GM12878 (cell line): ENCODE results near the gene NSG1. TPM values are rescaled to one million over a fixed set of nuclear protein-coding genes. Genes with fewer than 3 reads are reported as not detected.

Experiments used
- ATAC-seq: fragments of 200-7000 bp; cut with Tn5 transposase; 3 replicates; pipeline ENCODE4 v1.9.1; 2020; ENCODE audit warnings: mild to moderate bottlenecking, moderate library complexity
- BruUV-seq: library from RNA; stranded (reverse); fragments of 400-500 nt; replicated peaks from 2 replicates; lab custom pipeline; 2021; lab: Mats Ljungman, UMichigan
- CTCF ChIA-PET: fragments of 300-600 bp; sonication (Branson Sonifier 250); formaldehyde crosslinking; extraction: SDS; loops from one replicate; lab custom pipeline; 2021; ENCODE audit warnings: inconsistent platforms; lab: Yijun Ruan, JAX
- POLR2A ChIA-PET: fragments of 350-600 bp; formaldehyde crosslinking; extraction: SDS; loops from one replicate; lab custom pipeline; 2021; ENCODE audit warnings: inconsistent platforms; lab: Charles Lee
- RAD21 ChIA-PET: fragments of 300-600 bp; sonication (Branson Sonifier 250); formaldehyde crosslinking; loops from one replicate; lab custom pipeline; 2023; ENCODE audit warnings: antibody characterized with exemption; ENCODE audit not compliant: unreplicated experiment; lab: Charles Lee
- SMC1A ChIA-PET: fragments of 300-600 bp; sonication (Branson Sonifier 250); formaldehyde crosslinking; loops from one replicate; lab custom pipeline; 2023; ENCODE audit not compliant: unreplicated experiment, uncharacterized antibody; lab: Charles Lee
- DNase-seq: peaks from one replicate; pipeline ENCODE4 v3.0.0-alpha.2; 2011; ENCODE audit warnings: low read depth, low spot score
- FAIRE-seq: peaks from 3 replicates; lab custom pipeline; 2011; peaks lifted over from hg19 to GRCh38; lab: Jason Lieb, UNC
- H2AFZ ChIP-seq: 2 replicates; pipeline ENCODE4 v1.6.0; 2011; ENCODE audit warnings: low read depth, low read length, control low read depth; ENCODE audit not compliant: control insufficient read depth
- H3K27ac ChIP-seq: 2 replicates; pipeline ENCODE4 v1.5.1; 2011; ENCODE audit warnings: control low read depth; ENCODE audit not compliant: control insufficient read depth, insufficient read depth
- H3K27me3 ChIP-seq, 2 experiments: replicated peaks in 1 of 2; 2 replicates each; pipeline versions ENCODE4 v1.6.0 to v1.6.1; 2011; ENCODE audit warnings: low read length in 1 of 2; ENCODE audit not compliant: control insufficient read depth in 2 of 2, insufficient read depth in 2 of 2
- H3K36me3 ChIP-seq, 2 experiments: 2 replicates each; pipeline ENCODE4 v1.5.1; 2011; ENCODE audit warnings: low read length in 1 of 2; ENCODE audit not compliant: control insufficient read depth in 2 of 2, insufficient read depth in 2 of 2
- H3K4me1 ChIP-seq: 2 replicates; pipeline ENCODE4 v1.6.1; 2011; ENCODE audit warnings: mild to moderate bottlenecking, low read length, moderate library complexity, mixed read lengths; ENCODE audit not compliant: control insufficient read depth, insufficient read depth
- H3K4me2 ChIP-seq: 2 replicates; pipeline ENCODE4 v1.6.0; 2011; ENCODE audit warnings: control low read depth; ENCODE audit not compliant: control insufficient read depth, insufficient read depth
- H3K4me3 ChIP-seq: fragments of 200-600 bp; sonication (generic); 2 replicates; pipeline ENCODE4 v1.5.1; 2016
- H3K79me2 ChIP-seq: 2 replicates; pipeline ENCODE4 v1.6.0; 2011; ENCODE audit warnings: low read length; ENCODE audit not compliant: control insufficient read depth, insufficient read depth
- H3K9ac ChIP-seq: 2 replicates; pipeline ENCODE4 v1.8.0; 2011; ENCODE audit warnings: low read length, control low read depth, mixed read lengths; ENCODE audit not compliant: control insufficient read depth, insufficient read depth
- H3K9me3 ChIP-seq: replicated peaks from 3 replicates; pipeline ENCODE4 v1.5.1; 2011; ENCODE audit warnings: mild to moderate bottlenecking, low read length; ENCODE audit not compliant: control insufficient read depth, insufficient read depth
- H4K20me1 ChIP-seq: 2 replicates; pipeline ENCODE4 v1.6.0; 2011; ENCODE audit not compliant: control insufficient read depth, insufficient read depth
- BCL11A ChIP-seq: IDR thresholded peaks from 2 replicates; pipeline ENCODE4 v1.6.1; 2011; ENCODE audit warnings: low read depth, low read length
- CBX3 ChIP-seq: fragments of 200-600 bp; sonication (generic); IDR thresholded peaks from 2 replicates; pipeline ENCODE4 v1.6.1; 2016; ENCODE audit warnings: low read depth, borderline replicate concordance
- EP300 ChIP-seq, 2 experiments: fragments of 150-350 bp in 1 of 2; IDR thresholded peaks; 2 replicates each; pipeline ENCODE4 v1.6.1; 2011 to 2012; ENCODE audit warnings: low read depth in 2 of 2, low read length in 2 of 2, borderline replicate concordance in 1 of 2, improper control_type of control experiment in 1 of 2, inconsistent platforms in 1 of 2; ENCODE audit not compliant: control insufficient read depth in 1 of 2
- SIN3A ChIP-seq: IDR thresholded peaks from 2 replicates; pipeline ENCODE4 v1.6.1; 2012; ENCODE audit warnings: low read depth, low read length, improper control_type of control experiment
- SREBF2 ChIP-seq: IDR thresholded peaks from 2 replicates; pipeline ENCODE4 v1.6.1; 2012; ENCODE audit warnings: mild to moderate bottlenecking, low read length
- USF1 ChIP-seq: IDR thresholded peaks from 2 replicates; pipeline ENCODE4 v1.6.1; 2011; ENCODE audit warnings: borderline replicate concordance, low read depth, mild to moderate bottlenecking, moderate library complexity, mixed read lengths, low read length; ENCODE audit not compliant: insufficient read depth; ENCODE audit errors: extremely low read length
- ZNF384 ChIP-seq: IDR thresholded peaks from 2 replicates; pipeline ENCODE4 v1.6.1; 2012; ENCODE audit warnings: low read depth, mild to moderate bottlenecking, low read length, improper control_type of control experiment, borderline replicate concordance
- WGBS: methylation state at CpG from one replicate; pipeline ENCODE4 v1.1.6; 2016; ENCODE audit warnings: low lambda C conversion rate; ENCODE audit not compliant: insufficient replicate concordance, insufficient coverage; ENCODE audit errors: missing lambda C conversion rate; 5-methylcytosine and 5-hydroxymethylcytosine counted together
- in situ Hi-C: fragments of 300-500 bp; cut with MboI; formaldehyde crosslinking; loops from 9 replicates; pipeline ENCODE4 v1.14.3; 2018; ENCODE audit warnings: mixed read lengths
- intact Hi-C: fragments of 100-400 bp; cut with micrococcal nuclease; formaldehyde crosslinking; loops from one replicate; pipeline ENCODE4 v1.14.2; 2022; ENCODE audit not compliant: unreplicated experiment
- polyA plus RNA-seq, 11 experiments: library from polyadenylated mRNA; depleted of rRNA in 4 of 11; unstranded in 6 of 11; stranded (reverse) in 5 of 11; fragments of >200 nt; fragmentation: Nextera tagmentation in 4 of 11; fragmentation: Illumina TruSeq in 1 of 11; extraction: Ambion mirVana in 4 of 11; extraction: Trizol in 1 of 11; gene quantifications; 1 replicate in 1 of 11; 2 replicates in 10 of 11; pipeline versions ENCODE4 v1.2.1 to v1.2.3, GENCODE V29; 2011 to 2016; ENCODE audit warnings: inconsistent platforms in 2 of 11, missing spikeins in 2 of 11, low read depth in 1 of 11
- total RNA-seq, 4 experiments: library from RNA; depleted of rRNA in 3 of 4; stranded (reverse); fragments of >200 nt in 3 of 4; fragmentation: Illumina TruSeq in 1 of 4; extraction: Trizol in 1 of 4; gene quantifications; 2 replicates each; pipeline versions ENCODE4 v1.2.1 to v1.2.3, GENCODE V29; 2013 to 2021

The NSG1 gene
- total and polyA plus RNA-seq, 10 of the 15 experiments (the other 5 are each of a cell fraction or from before 2014, with no cell fraction given) = 0.03 to 0.19 (median 0.10) TPM; not detected in 5

GRCh38 chr4:4413806-4414205 is 26.9 kb downstream of the NSG1 start:
- no TSS peak for BruUV-seq
- RAD21 ChIA-PET = no interaction called here
- H3K9me3 ChIP-seq = no peaks in the 10 kb centered on the region
- intact Hi-C loops = no loop called here
- H3K36me3 ChIP-seq = peaks cover 2 to 3% of the 10 kb centered on the region in 2 experiments; a peak in 2 of 4 replicates
- H3K79me2 ChIP-seq = no peaks in the 10 kb centered on the region
- TF ChIP-seq EP300 (IDR thresholded peaks at IDR 0.05; ENCODE audit: borderline replicate concordance in 1 of 2, control insufficient read depth in 1 of 2, low read depth in 2 of 2, low read length in 2 of 2) = no peak
- CTCF ChIA-PET = no interaction called here
- ATAC-seq (no peak), FAIRE-seq (no peak), DNase-seq (no peak)
- no peaks in the 10 kb centered on the region for H4K20me1 ChIP-seq
- H3K4me1 ChIP-seq = no peaks in the 10 kb centered on the region
- no peak overlapping the region for H3K9ac ChIP-seq
- no peak overlapping the region for H3K4me3 ChIP-seq
- H3K4me2 ChIP-seq = no peak overlapping the region
- H3K27me3 ChIP-seq = no peaks in the 10 kb centered on the region
- POLR2A ChIA-PET = no interaction called here
- SMC1A ChIA-PET = no interaction called here
- WGBS = 87% methylated on average over 7 of the region's 7 CpGs
- no peak overlapping the region for H2AFZ ChIP-seq
- H3K27ac ChIP-seq = no peak overlapping the region
- in situ Hi-C loops = no loop called here

GRCh38 chr4:4415107-4415805 is 28.4 kb downstream of the NSG1 start:
- SMC1A ChIA-PET = interaction anchor here (0.6 kb wide), 1 partner anchor 149 kb away, joined by 3 read pairs; no protein-coding TSS in a partner anchor
- POLR2A ChIA-PET = no interaction called here
- no peak for DNase-seq
- TF ChIP-seq BCL11A (no peak), CBX3 (no peak), SIN3A (no peak), USF1 (no peak), SREBF2 (no peak), ZNF384 (no peak)
- TF ChIP-seq, all 136 proteins: peak for 0
- no peak overlapping the region for H3K27ac ChIP-seq
- H3K4me1 ChIP-seq = no peaks in the 10 kb centered on the region
- in situ Hi-C loops = no loop called here
- no peak overlapping the region for H3K4me2 ChIP-seq
- BruUV-seq = no TSS peak
- RAD21 ChIA-PET = no interaction called here
- intact Hi-C loops = no loop called here
- FAIRE-seq (no peak), ATAC-seq (no peak)
- no peak overlapping the region for H3K4me3 ChIP-seq
- H3K9me3 ChIP-seq = no peaks in the 10 kb centered on the region
- no peak overlapping the region for H3K9ac ChIP-seq
- H2AFZ ChIP-seq = no peak overlapping the region
- WGBS = 89% methylated on average over 19 of the region's 19 CpGs
- no peaks in the 10 kb centered on the region for H3K27me3 ChIP-seq
- no peaks in the 10 kb centered on the region for H4K20me1 ChIP-seq
- no peaks in the 10 kb centered on the region for H3K79me2 ChIP-seq
- CTCF ChIA-PET = no interaction called here
- peaks cover 5 to 8% of the 10 kb centered on the region in 2 experiments; a peak in 3 of 4 replicates for H3K36me3 ChIP-seq
